HCT116 (cell line): ENCODE results near the gene TPD52L1. TPM values are rescaled to one million over a fixed set of nuclear protein-coding genes. Genes with fewer than 3 reads are reported as not detected.

Experiments
- ATAC-seq: fragments of 200-7000 bp; cut with Tn5 transposase; 2 replicates; pipeline ENCODE4 v1.9.1; 2020; ENCODE audit warnings: mild to moderate bottlenecking, moderate library complexity
- BruUV-seq: library from RNA; stranded (reverse); fragments of 400-500 nt; replicated peaks from 2 replicates; lab custom pipeline; 2021; lab: Mats Ljungman, UMichigan
- CTCF ChIA-PET: fragments of 300-600 bp; sonication (Branson Sonifier 250); formaldehyde crosslinking; loops from one replicate; lab custom pipeline; 2021; ENCODE audit warnings: antibody characterized with exemption; lab: Charles Lee
- POLR2A ChIA-PET: fragments of 300-600, 350-600 bp; sonication (Branson Sonifier 250); formaldehyde crosslinking; loops from one replicate; lab custom pipeline; 2021; ENCODE audit warnings: antibody characterized with exemption; lab: Charles Lee
- RAD21 ChIA-PET, 2 experiments: fragments of 300-600 bp; sonication (Branson Sonifier 250); formaldehyde crosslinking; loops; one replicate each; lab custom pipeline; 2023; ENCODE audit warnings: low total read pairs in 2 of 2; ENCODE audit not compliant: uncharacterized antibody in 2 of 2, unreplicated experiment in 2 of 2, low non-redundant PET in 1 of 2; lab: Charles Lee
- DNase-seq: peaks from one replicate; pipeline ENCODE4 v3.0.0-alpha.2; 2010; ENCODE audit warnings: low read depth, low spot score
- H2AFZ ChIP-seq: fragments of 200-600 bp; shearing (Covaris generic), sonication (generic); 2 replicates; pipeline ENCODE4 v1.6.1; 2017; ENCODE audit warnings: low read depth, mixed run types, mixed read lengths, antibody characterized with exemption, low read length; ENCODE audit not compliant: poor library complexity, severe bottlenecking
- H3K27ac ChIP-seq: 2 replicates; pipeline ENCODE4 v1.5.1; 2012; ENCODE audit warnings: low read depth, low read length
- H3K27me3 ChIP-seq: fragments of 200-600 bp; sonication (generic); 2 replicates; pipeline ENCODE4 v1.6.1; 2016; ENCODE audit warnings: mixed run types, low read length, mixed read lengths; ENCODE audit not compliant: insufficient read depth
- H3K36me3 ChIP-seq, 2 experiments: fragments of 200-500 bp in 1 of 2; fragments of 200-600 bp in 1 of 2; sonication (Bioruptor generic) in 1 of 2; sonication (generic) in 1 of 2; 2 replicates each; pipeline versions ENCODE4 v1.5.1 to v1.6.1; 2014 to 2016; ENCODE audit warnings: low read length in 2 of 2, inconsistent platforms in 1 of 2, mixed read lengths in 1 of 2, mixed run types in 1 of 2; ENCODE audit not compliant: insufficient read depth in 2 of 2, control insufficient read depth in 1 of 2
- H3K4me1 ChIP-seq, 2 experiments: fragments of 200-600 bp in 1 of 2; sonication (generic) in 1 of 2; 2 replicates each; pipeline versions ENCODE4 v1.5.1 to v1.6.1; 2012 to 2017; ENCODE audit warnings: low read length in 2 of 2, inconsistent platforms in 1 of 2, mild to moderate bottlenecking in 1 of 2, mixed read lengths in 1 of 2, mixed run types in 1 of 2, moderate library complexity in 1 of 2; ENCODE audit not compliant: insufficient read depth in 2 of 2, control insufficient read depth in 1 of 2
- H3K4me2 ChIP-seq: fragments of 200-600 bp; sonication (generic); 2 replicates; pipeline ENCODE4 v1.6.1; 2017; ENCODE audit warnings: mixed run types, low read length, mixed read lengths
- H3K4me3 ChIP-seq, 2 experiments: fragments of 200-600 bp in 1 of 2; sonication (generic) in 1 of 2; replicated peaks in 1 of 2; 2 replicates each; pipeline ENCODE4 v1.5.1; 2011 to 2016; ENCODE audit warnings: low read length in 2 of 2, control low read depth in 1 of 2, low read depth in 1 of 2, mild to moderate bottlenecking in 1 of 2, mixed read lengths in 1 of 2, mixed run types in 1 of 2
- H3K79me2 ChIP-seq: fragments of 200-600 bp; sonication (generic); 2 replicates; pipeline ENCODE4 v1.6.1; 2017; ENCODE audit warnings: mild to moderate bottlenecking, mixed run types, low read length, moderate library complexity, mixed read lengths; ENCODE audit not compliant: insufficient read depth
- H3K9ac ChIP-seq: fragments of 200-600 bp; sonication (generic); 2 replicates; pipeline ENCODE4 v1.6.1; 2016; ENCODE audit warnings: low read length, mixed read lengths
- H3K9me2 ChIP-seq: fragments of 200-600 bp; sonication (generic), shearing (Covaris generic); 2 replicates; pipeline ENCODE4 v1.6.1; 2017; ENCODE audit warnings: mixed run types, mild to moderate bottlenecking, moderate library complexity; ENCODE audit not compliant: insufficient read depth
- H3K9me3 ChIP-seq, 2 experiments: fragments of 200-500 bp in 1 of 2; fragments of 200-600 bp in 1 of 2; sonication (Bioruptor generic) in 1 of 2; sonication (generic) in 1 of 2; 2 replicates each; pipeline ENCODE4 v1.6.1; 2014 to 2017; ENCODE audit warnings: low read length in 2 of 2, mixed read lengths in 2 of 2, inconsistent platforms in 1 of 2, low read depth in 1 of 2, mild to moderate bottlenecking in 1 of 2, mixed run types in 1 of 2, moderate library complexity in 1 of 2; ENCODE audit not compliant: control insufficient read depth in 1 of 2, insufficient read depth in 1 of 2
- H4K20me1 ChIP-seq: fragments of 200-600 bp; sonication (generic), shearing (Covaris generic); 2 replicates; pipeline ENCODE4 v1.6.1; 2017; ENCODE audit warnings: mixed run types, mild to moderate bottlenecking, moderate library complexity; ENCODE audit not compliant: insufficient read depth
- CBX3 ChIP-seq: IDR thresholded peaks from 2 replicates; pipeline ENCODE4 v1.6.1; 2012; ENCODE audit warnings: low read depth
- CTCF ChIP-seq, 3 experiments: fragments of 200-600 bp in 1 of 3; sonication (generic) in 1 of 3; IDR thresholded peaks in 2 of 3; conservative IDR thresholded peaks in 1 of 3; 2 replicates each; pipeline ENCODE4 v1.5.1; 2012 to 2017; ENCODE audit warnings: low read depth in 2 of 3, low read length in 2 of 3, antibody characterized with exemption in 1 of 3, borderline replicate concordance in 1 of 3, control low read depth in 1 of 3, mild to moderate bottlenecking in 1 of 3, mixed read lengths in 1 of 3, mixed run types in 1 of 3, moderate library complexity in 1 of 3; ENCODE audit not compliant: insufficient read depth in 1 of 3
- EGR1 ChIP-seq: IDR thresholded peaks from 2 replicates; pipeline ENCODE4 v1.6.1; 2012; ENCODE audit warnings: low read depth
- ELF1 ChIP-seq: IDR thresholded peaks from 2 replicates; pipeline ENCODE4 v1.6.1; 2012; ENCODE audit warnings: low read depth, borderline replicate concordance
- RAD21 ChIP-seq: IDR thresholded peaks from 2 replicates; pipeline ENCODE4 v1.6.1; 2012; ENCODE audit warnings: low read depth, mild to moderate bottlenecking
- REST ChIP-seq: IDR thresholded peaks from 2 replicates; pipeline ENCODE4 v1.6.1; 2012; ENCODE audit warnings: low read depth
- SP1 ChIP-seq: IDR thresholded peaks from 2 replicates; pipeline ENCODE4 v1.6.1; 2012; ENCODE audit warnings: low read depth
- SRF ChIP-seq: IDR thresholded peaks from 2 replicates; pipeline ENCODE4 v1.6.1; 2012; ENCODE audit warnings: low read depth
- intact Hi-C: fragments of 100-400 bp; cut with micrococcal nuclease; formaldehyde crosslinking; loops from 2 replicates; pipeline ENCODE4 v1.10.0; 2022
- total RNA-seq: library from RNA; stranded (reverse); gene quantifications from one replicate; pipeline ENCODE4 v1.2.1, GENCODE V29; 2021; ENCODE audit not compliant: unreplicated experiment

TPD52L1 gene
- total RNA-seq, 1 experiment from 2014 or later, result 64.1 TPM

DNA sequence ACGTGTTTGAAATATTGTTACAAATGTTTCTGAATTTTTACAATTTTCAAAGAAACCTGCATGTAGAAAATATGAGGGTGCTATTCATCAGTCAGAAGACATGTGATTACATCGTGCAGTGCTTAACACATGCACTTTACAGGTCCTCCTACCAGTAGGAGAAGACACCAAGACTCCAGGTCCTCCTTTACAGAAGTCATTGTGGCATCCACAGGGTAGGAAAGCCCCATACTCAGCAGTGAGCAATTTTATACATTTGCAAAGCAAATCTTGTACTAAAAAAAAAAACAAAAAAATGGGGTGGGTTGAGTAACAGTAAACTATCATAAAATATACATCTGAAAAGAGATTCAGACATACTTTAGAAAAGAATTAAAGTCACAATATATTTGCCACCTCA is 14.0 kb downstream of the TPD52L1 start:
- no TSS peak for BruUV-seq
- ATAC-seq, result no peak
- intact Hi-C loops, result no loop called here

More for the DNA sequence above, 14.0 kb downstream of the TPD52L1 start:
- no peak overlapping the region for H3K27ac ChIP-seq
- no peak overlapping the region for H3K4me3 ChIP-seq
- no peak overlapping the region for H3K9ac ChIP-seq
- ChIA-PET CTCF (no interaction called here), POLR2A (no interaction called here), RAD21 (no interaction called here)
- no peak overlapping the region for H3K4me2 ChIP-seq
- H3K27me3 ChIP-seq, result no peaks in the 10 kb centered on the region
- H3K36me3 ChIP-seq, result no peaks in the 10 kb centered on the region
- no peak for DNase-seq
- TF ChIP-seq ELF1 (no peak), SP1 (no peak), CTCF (IDR thresholded peaks at IDR 0.05 in 2 of 3, conservative IDR thresholded peaks at IDR 0.05 in 1 of 3; ENCODE audit: borderline replicate concordance in 1 of 3, insufficient read depth in 1 of 3, low read depth in 2 of 3, low read length in 2 of 3) (no peak), SRF (no peak), RAD21 (no peak), EGR1 (no peak), REST (no peak), CBX3 (no peak)
- H3K9me3 ChIP-seq, result no peaks in the 10 kb centered on the region
- no peaks in the 10 kb centered on the region for H3K4me1 ChIP-seq
- H4K20me1 ChIP-seq, result 0 out of 2 replicates have a peak, but pooled peaks cover under 1% of the 10 kb centered on the region
- H2AFZ ChIP-seq, result no peak overlapping the region
- H3K79me2 ChIP-seq, result no peaks in the 10 kb centered on the region; the same call in 1 of the 2 replicates
- H3K9me2 ChIP-seq, result no peaks in the 10 kb centered on the region
